NB4 (cell line): ENCODE measurements around the gene HMGB3.
"Not testable (repeated sequence)": the region's sequence is repeated elsewhere in the genome, so short reads cannot be mapped to it uniquely, and the experiment has no call there.

Experiments
- DNase-seq: peaks from one replicate; pipeline ENCODE4 v3.0.0; 2010; ENCODE audit warnings: low read depth
- H3K4me3 ChIP-seq: one replicate; pipeline ENCODE4 v1.5.1; 2011; ENCODE audit warnings: mild to moderate bottlenecking, low read depth, low read length, moderate library complexity
- MYC ChIP-seq: IDR thresholded peaks from 2 replicates; pipeline ENCODE4 v1.6.1; 2011; ENCODE audit warnings: low read depth, low read length
- POLR2A ChIP-seq: IDR thresholded peaks from 2 replicates; pipeline ENCODE4 v1.6.1; 2011; ENCODE audit warnings: mild to moderate bottlenecking; ENCODE audit not compliant: insufficient read length; ENCODE audit errors: extremely low read depth
- TF ChIP-seq, protein P1 (sequence below): IDR thresholded peaks from one replicate; pipeline ENCODE4 v1.5.1; 2012; ENCODE audit warnings: low read depth, low read length
- TF ChIP-seq, protein P2 (sequence below): IDR thresholded peaks from 2 replicates; pipeline ENCODE4 v1.6.1; 2011; ENCODE audit warnings: low read depth, low read length

Gene HMGB3

GRCh38 chrX:150984169-150984824 lies 1.2 kb downstream of the HMGB3 start:
- TF ChIP-seq MYC (no peak), POLR2A (no peak)
- TF ChIP-seq, protein P1, sequence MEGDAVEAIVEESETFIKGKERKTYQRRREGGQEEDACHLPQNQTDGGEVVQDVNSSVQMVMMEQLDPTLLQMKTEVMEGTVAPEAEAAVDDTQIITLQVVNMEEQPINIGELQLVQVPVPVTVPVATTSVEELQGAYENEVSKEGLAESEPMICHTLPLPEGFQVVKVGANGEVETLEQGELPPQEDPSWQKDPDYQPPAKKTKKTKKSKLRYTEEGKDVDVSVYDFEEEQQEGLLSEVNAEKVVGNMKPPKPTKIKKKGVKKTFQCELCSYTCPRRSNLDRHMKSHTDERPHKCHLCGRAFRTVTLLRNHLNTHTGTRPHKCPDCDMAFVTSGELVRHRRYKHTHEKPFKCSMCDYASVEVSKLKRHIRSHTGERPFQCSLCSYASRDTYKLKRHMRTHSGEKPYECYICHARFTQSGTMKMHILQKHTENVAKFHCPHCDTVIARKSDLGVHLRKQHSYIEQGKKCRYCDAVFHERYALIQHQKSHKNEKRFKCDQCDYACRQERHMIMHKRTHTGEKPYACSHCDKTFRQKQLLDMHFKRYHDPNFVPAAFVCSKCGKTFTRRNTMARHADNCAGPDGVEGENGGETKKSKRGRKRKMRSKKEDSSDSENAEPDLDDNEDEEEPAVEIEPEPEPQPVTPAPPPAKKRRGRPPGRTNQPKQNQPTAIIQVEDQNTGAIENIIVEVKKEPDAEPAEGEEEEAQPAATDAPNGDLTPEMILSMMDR: no peak
- TF ChIP-seq, protein P2, sequence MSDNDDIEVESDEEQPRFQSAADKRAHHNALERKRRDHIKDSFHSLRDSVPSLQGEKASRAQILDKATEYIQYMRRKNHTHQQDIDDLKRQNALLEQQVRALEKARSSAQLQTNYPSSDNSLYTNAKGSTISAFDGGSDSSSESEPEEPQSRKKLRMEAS: no peak
- peak; percentile 17 for DNase-seq
- peak overlapping the region; percentile 72 for H3K4me3 ChIP-seq

- not testable (repeated sequence) for H3K4me3 ChIP-seq, DNase-seq
Measured at GRCh38 chrX:150987687-150988086, 4.6 kb downstream of the HMGB3 start.

- H3K4me3 ChIP-seq: no peak overlapping the region
- TF ChIP-seq, protein P1: no peak
- DNase-seq: no peak
Measured at GRCh38 chrX:150989420-150989819, 6.3 kb downstream of the HMGB3 start.

- H3K4me3 ChIP-seq: no peak overlapping the region
- TF ChIP-seq POLR2A (no peak), MYC (no peak)
- TF ChIP-seq, protein P1: no peak
- TF ChIP-seq, protein P2: no peak
- no peak for DNase-seq
Measured at GRCh38 chrX:150990910-150991309, 7.8 kb downstream of the HMGB3 start.

GRCh38 chrX:151000861-151001331 lies 17.8 kb downstream of the HMGB3 start:
- no peak for TF ChIP-seq POLR2A
- TF ChIP-seq, protein P2: no peak
- TF ChIP-seq, protein P1: no peak
- no peak for TF ChIP-seq MYC
- no peak overlapping the region for H3K4me3 ChIP-seq
- no peak for DNase-seq

DNA sequence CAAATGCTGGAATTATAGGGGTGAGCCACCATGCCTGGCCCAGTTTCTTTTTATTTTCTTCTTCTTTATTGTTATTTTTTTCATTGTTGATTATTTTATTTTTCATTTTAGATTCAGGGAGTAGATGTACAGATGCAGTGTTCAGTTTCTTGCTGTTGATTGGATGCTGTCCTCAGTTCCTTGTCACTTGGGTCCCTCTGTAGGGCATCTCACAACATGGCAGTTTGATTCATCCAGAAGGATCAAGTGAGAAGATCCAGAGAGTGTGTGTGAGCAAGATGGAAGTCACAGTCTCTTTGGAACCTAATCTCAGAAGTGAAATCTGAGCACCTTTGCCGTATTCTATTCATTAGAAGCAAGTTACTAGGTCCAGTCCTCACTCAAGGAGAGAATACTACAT lies 20.9 kb downstream of the HMGB3 start:
- DNase-seq: peak; percentile 18
- H3K4me3 ChIP-seq: no peak overlapping the region
- TF ChIP-seq MYC (no peak), POLR2A (no peak)
- TF ChIP-seq, protein P1: no peak
- TF ChIP-seq, protein P2: no peak
